Neural crest cell (in vitro differentiated cells): ENCODE results near the gene CIART. TPM values are rescaled to one million over a fixed set of nuclear protein-coding genes. Genes with fewer than 3 reads are reported as not detected.

Experiments used
- DNase-seq: peaks from one replicate; pipeline ENCODE4 v3.0.0; 2021; ENCODE audit warnings: low read depth, mixed read lengths, low spot score
- H3K27ac Mint-ChIP-seq: one replicate; pipeline ENCODE4 v1.8.0; 2021; ENCODE audit warnings: mild to moderate bottlenecking, mixed read lengths; ENCODE audit not compliant: unreplicated experiment
- H3K27me3 Mint-ChIP-seq: 2 replicates; pipeline ENCODE4 v1.8.0; 2021; ENCODE audit warnings: low read depth, mild to moderate bottlenecking, mixed read lengths
- H3K36me3 Mint-ChIP-seq: 2 replicates; pipeline ENCODE4 v1.8.0; 2021; ENCODE audit warnings: low read depth, mild to moderate bottlenecking, mixed read lengths
- H3K4me1 Mint-ChIP-seq: 2 replicates; pipeline ENCODE4 v1.8.0; 2021; ENCODE audit warnings: mixed read lengths
- H3K4me3 Mint-ChIP-seq: one replicate; pipeline ENCODE4 v1.8.0; 2021; ENCODE audit warnings: mild to moderate bottlenecking, mixed read lengths
- H3K9me3 Mint-ChIP-seq: 2 replicates; pipeline ENCODE4 v1.8.0; 2021; ENCODE audit warnings: mixed read lengths
- CTCF ChIP-seq: fragments of 200-600 bp; sonication (generic); conservative IDR thresholded peaks from 2 replicates; pipeline ENCODE4 v1.5.0; 2021; ENCODE audit warnings: antibody characterized with exemption, mild to moderate bottlenecking
- total RNA-seq: library from RNA; stranded (reverse); gene quantifications from 2 replicates; pipeline ENCODE4 v1.2.1, GENCODE V29; 2021

CIART gene
- total RNA-seq, 1 donor from 2014 or later: 3.7 TPM

- DNase-seq: peak; percentile 35
- TF ChIP-seq CTCF: no peak
- Mint-ChIP-seq H3K9me3 (no peaks in the 10 kb centered on the region), H3K27ac (peak overlapping the region; percentile 6), H3K27me3 (no peaks in the 10 kb centered on the region), H3K4me3 (peak overlapping the region; percentile 92), H3K4me1 (peaks cover 57% of the 10 kb centered on the region), H3K36me3 (no peaks in the 10 kb centered on the region)
Observed at GRCh38 chr1:150259758-150260669, 22.3 kb upstream of the CIART start.

GRCh38 chr1:150261367-150261766 is 21.0 kb upstream of the CIART start:
- Mint-ChIP-seq H3K4me1 (peaks cover 45% of the 10 kb centered on the region), H3K36me3 (no peaks in the 10 kb centered on the region)

GRCh38 chr1:150262388-150263320 is 19.7 kb upstream of the CIART start:
- no peak overlapping the region for H3K27ac Mint-ChIP-seq
- H3K4me1 Mint-ChIP-seq: peaks cover 43% of the 10 kb centered on the region
- no peak for TF ChIP-seq CTCF
- no peak for DNase-seq
- no peaks in the 10 kb centered on the region for H3K27me3 Mint-ChIP-seq
- peak overlapping the region; percentile 70 for H3K4me3 Mint-ChIP-seq
- H3K9me3 Mint-ChIP-seq: no peaks in the 10 kb centered on the region
- no peaks in the 10 kb centered on the region for H3K36me3 Mint-ChIP-seq

More at GRCh38 chr1:150261367-150261766, 21.0 kb upstream of the CIART start:
- DNase-seq: no peak
- H3K9me3 Mint-ChIP-seq: no peaks in the 10 kb centered on the region
- peak overlapping the region; percentile 72 for H3K4me3 Mint-ChIP-seq
- no peaks in the 10 kb centered on the region for H3K27me3 Mint-ChIP-seq
- no peak for TF ChIP-seq CTCF
- no peak overlapping the region for H3K27ac Mint-ChIP-seq

GRCh38 chr1:150263549-150263948 is 18.8 kb upstream of the CIART start:
- Mint-ChIP-seq H3K9me3 (no peaks in the 10 kb centered on the region), H3K4me3 (peak overlapping the region; percentile 63), H3K27me3 (no peaks in the 10 kb centered on the region), H3K4me1 (peaks cover 41% of the 10 kb centered on the region), H3K27ac (no peak overlapping the region), H3K36me3 (no peaks in the 10 kb centered on the region)
- no peak for DNase-seq
- TF ChIP-seq CTCF: no peak

- Mint-ChIP-seq H3K4me3 (peak overlapping the region; percentile 97), H3K36me3 (no peaks in the 10 kb centered on the region), H3K27ac (peak overlapping the region; percentile 97), H3K9me3 (no peaks in the 10 kb centered on the region), H3K4me1 (peaks cover 41% of the 10 kb centered on the region), H3K27me3 (no peaks in the 10 kb centered on the region)
- no peak for TF ChIP-seq CTCF
- no peak for DNase-seq
Observed at GRCh38 chr1:150267896-150268295, 14.5 kb upstream of the CIART start.
